Liver (tissue), 3 donors: ENCODE results near the gene ST8SIA5.

Experiments used
- GABPA ChIP-seq, 2 donors: IDR thresholded peaks in 1 of 2; conservative IDR thresholded peaks in 1 of 2; 2 replicates each; pipeline ENCODE4 v1.6.1; 2016; ENCODE audit warnings: antibody characterized with exemption in 2 of 2, mild to moderate bottlenecking in 1 of 2, moderate library complexity in 1 of 2
- JUND ChIP-seq, 2 donors: IDR thresholded peaks; 2 replicates each; pipeline ENCODE4 v1.6.1; 2016; ENCODE audit warnings: antibody characterized with exemption in 2 of 2
- RAD21 ChIP-seq, 2 donors: IDR thresholded peaks; 2 replicates each; pipeline ENCODE4 v1.6.1; 2016; ENCODE audit warnings: antibody characterized with exemption in 2 of 2, mild to moderate bottlenecking in 2 of 2
- SP1 ChIP-seq: IDR thresholded peaks from 2 replicates; pipeline ENCODE4 v1.6.1; 2018; ENCODE audit warnings: antibody characterized with exemption, mild to moderate bottlenecking
- TAF1 ChIP-seq: conservative IDR thresholded peaks from 2 replicates; pipeline ENCODE4 v1.6.1; 2016; ENCODE audit warnings: antibody characterized with exemption, mild to moderate bottlenecking
- TF ChIP-seq, protein P1 (sequence below): fragments of 150-350 bp; IDR thresholded peaks from 2 replicates; pipeline ENCODE4 v1.5.1; 2017; ENCODE audit warnings: improper control_type of control experiment, low read depth, low read length; ENCODE audit not compliant: missing input control
- TF ChIP-seq, protein P2 (sequence below): IDR thresholded peaks from 2 replicates; pipeline ENCODE4 v1.6.1; 2016; ENCODE audit warnings: antibody characterized with exemption, mild to moderate bottlenecking
- TF ChIP-seq, protein P3 (sequence below): IDR thresholded peaks from 2 replicates; pipeline ENCODE4 v1.6.1; 2016; ENCODE audit warnings: antibody characterized with exemption
- TF ChIP-seq, protein P4 (sequence below): IDR thresholded peaks from 2 replicates; pipeline ENCODE4 v1.6.1; 2016; ENCODE audit warnings: antibody characterized with exemption
- TF ChIP-seq, protein P5 (sequence below): IDR thresholded peaks from 2 replicates; pipeline ENCODE4 v1.6.1; 2016; ENCODE audit warnings: antibody characterized with exemption
- donor health status: healthy.
- donor health status: healthy.

DNA sequence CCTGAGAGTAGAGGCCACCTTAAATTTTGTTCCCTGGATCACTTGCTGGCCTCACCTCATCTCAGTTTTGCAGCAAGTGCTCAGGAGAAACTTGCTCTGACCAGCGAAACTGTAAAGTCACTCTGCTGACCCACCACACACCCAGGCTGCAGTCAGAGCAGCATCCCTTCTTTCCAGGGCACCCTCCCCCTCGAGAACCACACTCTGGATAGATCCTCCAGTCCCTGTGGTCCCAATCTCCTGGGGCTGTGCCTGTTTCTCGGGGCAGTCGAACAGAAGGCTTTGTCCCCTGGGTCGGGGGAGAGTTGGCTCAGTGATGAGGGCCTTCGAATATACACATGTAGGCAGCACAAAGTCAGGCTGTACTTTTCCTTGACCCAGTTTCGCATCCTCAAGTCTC is 18.4 kb downstream of the ST8SIA5 start:
- TF ChIP-seq, protein P1, sequence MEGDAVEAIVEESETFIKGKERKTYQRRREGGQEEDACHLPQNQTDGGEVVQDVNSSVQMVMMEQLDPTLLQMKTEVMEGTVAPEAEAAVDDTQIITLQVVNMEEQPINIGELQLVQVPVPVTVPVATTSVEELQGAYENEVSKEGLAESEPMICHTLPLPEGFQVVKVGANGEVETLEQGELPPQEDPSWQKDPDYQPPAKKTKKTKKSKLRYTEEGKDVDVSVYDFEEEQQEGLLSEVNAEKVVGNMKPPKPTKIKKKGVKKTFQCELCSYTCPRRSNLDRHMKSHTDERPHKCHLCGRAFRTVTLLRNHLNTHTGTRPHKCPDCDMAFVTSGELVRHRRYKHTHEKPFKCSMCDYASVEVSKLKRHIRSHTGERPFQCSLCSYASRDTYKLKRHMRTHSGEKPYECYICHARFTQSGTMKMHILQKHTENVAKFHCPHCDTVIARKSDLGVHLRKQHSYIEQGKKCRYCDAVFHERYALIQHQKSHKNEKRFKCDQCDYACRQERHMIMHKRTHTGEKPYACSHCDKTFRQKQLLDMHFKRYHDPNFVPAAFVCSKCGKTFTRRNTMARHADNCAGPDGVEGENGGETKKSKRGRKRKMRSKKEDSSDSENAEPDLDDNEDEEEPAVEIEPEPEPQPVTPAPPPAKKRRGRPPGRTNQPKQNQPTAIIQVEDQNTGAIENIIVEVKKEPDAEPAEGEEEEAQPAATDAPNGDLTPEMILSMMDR, result no peak
- TF ChIP-seq RAD21 (IDR thresholded peaks at IDR 0.05) (no peak), JUND (IDR thresholded peaks at IDR 0.05) (no peak), SP1 (no peak), TAF1 (no peak), GABPA (IDR thresholded peaks at IDR 0.05 in 1 of 2, conservative IDR thresholded peaks at IDR 0.05 in 1 of 2) (no peak)
- TF ChIP-seq, protein P2, sequence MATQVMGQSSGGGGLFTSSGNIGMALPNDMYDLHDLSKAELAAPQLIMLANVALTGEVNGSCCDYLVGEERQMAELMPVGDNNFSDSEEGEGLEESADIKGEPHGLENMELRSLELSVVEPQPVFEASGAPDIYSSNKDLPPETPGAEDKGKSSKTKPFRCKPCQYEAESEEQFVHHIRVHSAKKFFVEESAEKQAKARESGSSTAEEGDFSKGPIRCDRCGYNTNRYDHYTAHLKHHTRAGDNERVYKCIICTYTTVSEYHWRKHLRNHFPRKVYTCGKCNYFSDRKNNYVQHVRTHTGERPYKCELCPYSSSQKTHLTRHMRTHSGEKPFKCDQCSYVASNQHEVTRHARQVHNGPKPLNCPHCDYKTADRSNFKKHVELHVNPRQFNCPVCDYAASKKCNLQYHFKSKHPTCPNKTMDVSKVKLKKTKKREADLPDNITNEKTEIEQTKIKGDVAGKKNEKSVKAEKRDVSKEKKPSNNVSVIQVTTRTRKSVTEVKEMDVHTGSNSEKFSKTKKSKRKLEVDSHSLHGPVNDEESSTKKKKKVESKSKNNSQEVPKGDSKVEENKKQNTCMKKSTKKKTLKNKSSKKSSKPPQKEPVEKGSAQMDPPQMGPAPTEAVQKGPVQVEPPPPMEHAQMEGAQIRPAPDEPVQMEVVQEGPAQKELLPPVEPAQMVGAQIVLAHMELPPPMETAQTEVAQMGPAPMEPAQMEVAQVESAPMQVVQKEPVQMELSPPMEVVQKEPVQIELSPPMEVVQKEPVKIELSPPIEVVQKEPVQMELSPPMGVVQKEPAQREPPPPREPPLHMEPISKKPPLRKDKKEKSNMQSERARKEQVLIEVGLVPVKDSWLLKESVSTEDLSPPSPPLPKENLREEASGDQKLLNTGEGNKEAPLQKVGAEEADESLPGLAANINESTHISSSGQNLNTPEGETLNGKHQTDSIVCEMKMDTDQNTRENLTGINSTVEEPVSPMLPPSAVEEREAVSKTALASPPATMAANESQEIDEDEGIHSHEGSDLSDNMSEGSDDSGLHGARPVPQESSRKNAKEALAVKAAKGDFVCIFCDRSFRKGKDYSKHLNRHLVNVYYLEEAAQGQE, result no peak
- TF ChIP-seq, protein P3, sequence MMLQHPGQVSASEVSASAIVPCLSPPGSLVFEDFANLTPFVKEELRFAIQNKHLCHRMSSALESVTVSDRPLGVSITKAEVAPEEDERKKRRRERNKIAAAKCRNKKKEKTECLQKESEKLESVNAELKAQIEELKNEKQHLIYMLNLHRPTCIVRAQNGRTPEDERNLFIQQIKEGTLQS, result no peak
- TF ChIP-seq, protein P4, sequence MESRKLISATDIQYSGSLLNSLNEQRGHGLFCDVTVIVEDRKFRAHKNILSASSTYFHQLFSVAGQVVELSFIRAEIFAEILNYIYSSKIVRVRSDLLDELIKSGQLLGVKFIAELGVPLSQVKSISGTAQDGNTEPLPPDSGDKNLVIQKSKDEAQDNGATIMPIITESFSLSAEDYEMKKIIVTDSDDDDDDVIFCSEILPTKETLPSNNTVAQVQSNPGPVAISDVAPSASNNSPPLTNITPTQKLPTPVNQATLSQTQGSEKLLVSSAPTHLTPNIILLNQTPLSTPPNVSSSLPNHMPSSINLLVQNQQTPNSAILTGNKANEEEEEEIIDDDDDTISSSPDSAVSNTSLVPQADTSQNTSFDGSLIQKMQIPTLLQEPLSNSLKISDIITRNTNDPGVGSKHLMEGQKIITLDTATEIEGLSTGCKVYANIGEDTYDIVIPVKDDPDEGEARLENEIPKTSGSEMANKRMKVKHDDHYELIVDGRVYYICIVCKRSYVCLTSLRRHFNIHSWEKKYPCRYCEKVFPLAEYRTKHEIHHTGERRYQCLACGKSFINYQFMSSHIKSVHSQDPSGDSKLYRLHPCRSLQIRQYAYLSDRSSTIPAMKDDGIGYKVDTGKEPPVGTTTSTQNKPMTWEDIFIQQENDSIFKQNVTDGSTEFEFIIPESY, result no peak
- TF ChIP-seq, protein P5, sequence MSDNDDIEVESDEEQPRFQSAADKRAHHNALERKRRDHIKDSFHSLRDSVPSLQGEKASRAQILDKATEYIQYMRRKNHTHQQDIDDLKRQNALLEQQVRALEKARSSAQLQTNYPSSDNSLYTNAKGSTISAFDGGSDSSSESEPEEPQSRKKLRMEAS, result no peak
